Stimulated activated CD4-positive, alpha-beta T cell treated with anti-CD3 and anti-CD28 coated beads, Interleukin-4, amount 100 ng/mL, for 24 hours (primary cell): Measurements from ENCODE around the gene NEDD8.

ENCODE experiments used
- DNase-seq: peaks from one replicate; pipeline ENCODE4 v3.0.0-alpha.2; 2020

The NEDD8 gene

GRCh38 chr14:24262821-24263733 lies 30.9 kb upstream of the NEDD8 start, which contains the start of gene TGM1:
Gene TGM1, minus strand, starts transcription at chr14:24263177. Its CDS starts 825 bp downstream, at chr14:24262352.
- no peak for DNase-seq

GRCh38 chr14:24261969-24262327 lies 29.8 kb upstream of the NEDD8 start:
- no peak for DNase-seq

DNA sequence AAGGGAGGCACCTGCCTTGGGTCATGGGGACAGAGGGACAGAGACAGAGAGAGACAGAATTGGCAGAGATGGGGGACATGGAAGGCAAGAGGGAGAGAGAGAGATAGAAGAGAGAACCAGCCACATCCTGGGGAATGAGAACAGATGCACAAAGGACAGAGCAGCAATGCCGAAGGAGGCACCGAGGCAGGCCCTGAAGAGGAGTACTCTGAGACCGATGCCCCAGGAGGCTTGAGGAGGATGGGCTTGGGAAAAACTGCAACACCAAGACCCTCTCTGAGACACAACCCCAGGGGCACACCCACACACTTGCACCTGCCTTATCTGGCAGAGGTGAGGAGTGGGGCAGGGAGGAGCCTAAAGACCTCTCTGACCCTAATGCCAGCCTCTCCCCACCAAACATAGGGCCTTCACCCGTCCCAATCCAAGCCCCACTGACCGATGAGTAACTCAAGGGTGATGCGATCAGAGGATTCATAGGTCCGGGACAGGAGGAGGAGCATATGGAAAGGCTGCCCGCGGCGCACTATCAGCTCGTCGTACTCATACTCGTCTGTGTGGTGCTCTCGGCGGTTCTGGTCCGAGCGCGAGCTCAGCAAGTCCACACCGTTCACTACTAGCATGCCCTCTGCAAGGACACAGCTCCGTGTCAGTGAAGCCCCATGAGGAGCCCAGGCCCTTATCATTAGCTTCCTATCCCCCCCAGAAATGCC lies 29.2 kb upstream of the NEDD8 start:
- no peak for DNase-seq

DNA sequence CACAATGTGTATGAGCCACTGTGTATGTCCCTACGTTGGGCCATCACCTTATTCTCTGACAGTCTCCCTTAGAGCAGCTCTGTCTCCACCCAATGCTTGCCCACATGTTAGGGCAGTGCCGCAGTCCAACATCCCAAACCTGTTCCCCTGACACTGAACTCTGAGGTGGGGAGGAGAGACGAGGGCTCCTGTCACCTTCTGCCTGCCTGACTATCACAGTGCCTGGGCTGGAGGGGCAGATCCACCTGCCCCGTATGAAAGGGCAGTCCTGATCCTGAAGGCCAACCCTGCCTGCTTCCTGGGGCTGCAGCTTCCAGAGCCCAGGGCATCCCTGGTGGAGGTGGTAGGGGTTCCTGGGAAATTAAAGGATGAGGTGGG lies 28.6 kb upstream of the NEDD8 start:
- DNase-seq: no peak

DNA sequence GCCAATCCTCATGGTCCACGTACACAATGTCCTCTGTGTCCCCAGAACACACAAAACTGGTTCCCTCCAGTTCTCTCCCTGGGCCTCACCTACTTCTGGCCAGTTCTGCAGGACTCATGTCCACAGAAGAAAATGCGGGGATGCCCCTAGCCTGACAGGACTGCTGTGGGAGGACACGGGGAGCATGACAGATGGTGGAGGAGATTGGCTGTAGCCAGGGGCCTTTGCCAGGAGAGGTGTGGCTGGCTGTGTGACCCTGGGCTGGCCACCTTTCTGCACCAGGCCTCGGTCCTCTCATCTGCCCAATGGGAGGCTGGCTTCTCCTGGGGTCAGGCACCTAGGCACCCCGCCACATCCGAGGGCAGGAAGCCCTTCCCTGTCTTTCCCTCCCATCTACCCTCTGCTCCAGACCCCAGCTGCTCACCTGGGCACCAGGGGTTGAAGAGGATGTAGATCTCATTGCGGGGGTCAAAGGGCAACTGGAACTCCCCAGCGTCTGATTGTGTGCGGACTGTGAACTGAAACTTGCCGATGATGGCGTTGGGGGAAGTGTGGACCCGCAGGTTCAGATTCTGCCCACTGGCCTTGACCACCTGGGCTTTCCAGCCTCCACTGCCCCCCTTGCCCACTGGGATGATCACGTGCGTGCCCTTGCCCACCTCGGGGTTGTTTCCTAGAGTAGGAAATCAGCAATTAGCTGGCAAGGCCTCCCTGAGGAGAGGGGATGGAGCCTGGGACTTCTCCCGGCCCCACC lies 28.0 kb upstream of the NEDD8 start:
- no peak for DNase-seq

DNA sequence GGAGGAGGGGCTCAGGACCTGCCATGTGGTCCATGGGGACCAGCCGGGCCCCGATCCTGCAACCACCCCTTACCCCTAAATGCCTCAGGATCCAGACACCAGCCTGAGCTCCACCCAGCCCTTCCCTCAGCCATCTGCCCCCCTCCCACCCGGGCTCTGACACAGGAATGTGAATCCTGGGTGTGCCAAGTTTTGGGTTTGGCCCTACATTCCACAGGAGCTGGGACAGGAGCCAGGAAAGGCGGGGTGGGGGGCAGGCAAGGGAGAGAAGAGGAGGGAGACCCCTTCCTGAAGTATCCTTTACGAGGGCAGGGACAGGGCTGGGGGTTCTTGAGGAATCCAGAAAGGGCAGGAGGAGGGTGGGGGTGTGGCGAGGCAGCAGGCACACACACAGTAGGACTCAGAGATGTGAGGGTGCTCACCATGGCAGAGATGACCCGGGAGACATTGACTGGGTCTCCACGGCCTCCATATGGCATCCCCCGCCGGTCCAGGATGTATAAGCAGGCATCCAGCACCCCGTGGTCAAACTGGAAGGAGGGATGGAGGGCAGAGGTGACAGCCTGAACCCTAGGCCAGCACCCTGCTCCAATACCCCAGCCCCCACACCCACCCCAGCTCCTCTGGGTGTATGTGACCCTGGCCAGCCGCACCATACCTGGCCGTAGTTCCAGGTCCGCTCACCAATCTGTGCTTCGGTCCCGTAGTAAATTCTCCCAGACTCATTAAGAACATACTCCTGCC lies 27.3 kb upstream of the NEDD8 start:
- DNase-seq: no peak

- no peak for DNase-seq
Measured at GRCh38 chr14:24258548-24259265, 26.5 kb upstream of the NEDD8 start.

GRCh38 chr14:24258119-24258518 lies 26.0 kb upstream of the NEDD8 start:
- no peak for DNase-seq

DNA sequence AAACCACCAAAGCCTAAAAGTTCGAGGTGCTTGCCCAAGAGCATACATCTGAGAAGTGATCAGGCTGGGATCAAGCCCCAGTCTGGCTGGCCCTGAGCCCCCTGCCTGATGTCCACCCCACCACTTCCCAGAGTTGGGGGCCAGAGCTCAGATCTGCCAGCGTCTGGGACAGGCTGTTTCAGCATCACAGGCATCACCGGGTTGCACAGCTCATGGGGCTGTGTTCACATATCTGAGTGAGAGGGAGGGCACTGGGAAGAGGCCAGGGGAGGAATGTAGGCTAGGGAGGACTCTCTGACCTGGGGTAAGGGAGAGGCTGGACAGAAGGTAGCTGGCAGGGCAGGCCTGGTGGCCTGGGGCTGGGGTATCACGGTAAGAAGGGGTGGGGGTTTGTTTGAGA lies 24.8 kb upstream of the NEDD8 start:
- no peak for DNase-seq

DNA sequence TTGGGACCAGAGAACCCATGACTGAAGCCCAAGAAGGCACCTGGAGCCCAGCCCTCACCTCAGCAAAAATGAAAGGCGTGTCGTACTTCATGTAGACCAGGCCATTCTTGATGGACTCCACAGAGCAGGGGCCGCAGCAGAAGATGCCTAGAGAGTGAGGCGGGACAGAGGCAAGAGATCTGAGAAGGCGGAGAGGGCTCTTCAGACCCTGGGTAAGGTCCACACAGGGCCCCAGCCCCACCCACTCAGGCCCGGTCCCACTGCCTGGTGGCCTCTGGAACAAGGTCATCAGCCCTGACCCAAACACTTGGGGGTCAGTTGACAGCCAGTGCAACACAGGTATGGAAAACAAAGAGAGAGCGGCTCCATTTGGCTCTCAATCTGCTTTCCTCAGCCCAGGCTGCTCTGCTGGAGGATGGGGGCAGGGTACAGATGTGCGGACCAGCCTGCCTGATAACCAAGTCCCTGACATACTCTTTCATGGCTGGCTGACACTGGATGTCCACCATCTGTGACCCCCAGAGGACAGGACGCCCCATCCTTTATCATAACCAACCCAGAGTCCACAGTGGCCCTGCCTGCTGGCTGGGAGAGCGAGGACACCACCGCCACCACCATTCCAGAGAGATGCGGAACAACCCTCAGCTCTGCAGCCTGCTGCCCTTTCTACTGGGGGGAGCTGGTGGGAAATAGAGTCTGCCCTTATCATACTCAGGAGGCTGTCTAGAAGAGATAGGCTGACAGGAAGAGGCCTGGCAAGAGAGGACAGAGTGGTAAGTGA lies 24.0 kb upstream of the NEDD8 start:
- DNase-seq: no peak

DNA sequence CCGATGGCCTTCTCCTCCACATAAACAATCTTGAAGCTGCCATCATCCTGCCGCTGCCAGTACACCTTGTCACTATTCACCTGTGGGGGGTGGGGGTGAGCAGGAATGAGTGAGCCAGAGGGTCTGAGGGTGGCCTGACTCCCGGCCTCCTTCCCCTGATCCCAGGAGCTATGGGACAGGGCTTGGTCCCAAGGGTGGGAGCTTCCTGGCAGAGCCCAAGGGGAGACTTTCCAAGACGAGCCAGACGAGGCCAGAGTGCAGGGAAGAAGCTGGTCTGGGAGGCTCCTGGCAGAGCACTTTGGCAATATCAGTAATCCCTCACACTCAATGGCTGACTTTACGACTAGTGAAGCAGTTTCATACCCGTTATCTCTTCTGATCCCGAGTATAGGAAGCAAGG lies 23.3 kb upstream of the NEDD8 start:
- DNase-seq: no peak

GRCh38 chr14:24254630-24255392 lies 22.6 kb upstream of the NEDD8 start:
- no peak for DNase-seq

- DNase-seq: no peak
Measured at GRCh38 chr14:24253936-24254335, 21.8 kb upstream of the NEDD8 start.

- no peak for DNase-seq
Measured at GRCh38 chr14:24252289-24253124, 20.3 kb upstream of the NEDD8 start.

- DNase-seq: no peak
Measured at GRCh38 chr14:24251880-24252288, 19.7 kb upstream of the NEDD8 start.

DNA sequence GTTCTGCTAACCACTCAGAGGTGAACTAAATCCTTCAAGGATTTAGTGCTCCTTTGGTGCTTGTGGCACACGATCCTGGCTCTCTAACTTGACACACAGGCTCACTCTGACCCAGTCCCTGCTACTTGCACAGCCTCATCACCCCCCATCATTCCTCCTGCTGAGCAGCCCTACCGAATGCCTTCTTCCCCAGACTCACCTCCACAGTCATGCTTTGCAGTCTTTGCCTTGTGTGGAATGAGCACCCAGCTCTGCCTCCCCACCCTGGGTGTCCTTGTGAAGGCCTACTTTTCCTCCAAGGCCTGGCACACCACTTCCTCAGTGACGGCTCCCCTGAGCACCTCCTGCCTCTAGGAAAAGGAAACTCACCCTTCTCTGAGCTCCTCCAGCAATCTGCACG lies 18.2 kb upstream of the NEDD8 start:
- DNase-seq: no peak

DNA sequence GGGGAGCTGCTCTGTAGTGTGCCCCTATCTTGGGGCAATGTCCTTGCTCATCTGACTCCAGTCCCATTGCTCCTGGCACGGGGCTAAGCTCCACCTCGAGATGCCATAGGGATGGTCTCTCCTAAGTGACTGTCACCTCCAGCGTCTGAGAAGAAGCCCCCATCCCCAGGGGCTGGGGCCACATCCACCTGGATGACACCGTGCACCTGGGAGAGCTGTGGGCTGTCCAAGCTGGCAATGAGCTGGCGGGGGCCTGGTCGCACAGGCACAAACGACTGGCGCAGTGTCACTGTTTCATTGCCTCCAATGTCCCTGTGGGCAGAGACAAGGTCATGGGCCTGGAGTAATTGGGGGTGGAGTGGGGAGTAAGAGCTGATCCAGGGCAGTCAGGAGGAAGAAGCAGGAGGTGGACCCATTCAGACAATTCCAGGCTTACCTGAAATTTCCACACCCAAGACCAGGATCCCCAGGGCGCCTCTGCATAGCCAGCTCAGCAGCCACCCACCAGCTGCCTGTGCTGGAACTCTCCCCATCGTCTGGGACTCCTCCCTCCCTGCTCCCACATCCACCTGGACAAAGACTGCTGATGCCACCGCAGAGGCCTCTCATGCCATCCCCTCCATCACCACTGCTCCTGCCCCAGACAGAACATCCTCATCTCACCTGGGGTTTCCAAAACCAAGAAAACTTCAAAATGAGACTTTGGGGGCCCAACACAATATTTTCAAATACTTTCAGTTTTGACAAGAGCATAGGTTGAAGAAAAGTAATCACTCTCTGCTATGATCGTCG lies 17.3 kb upstream of the NEDD8 start:
- no peak for DNase-seq

- DNase-seq: no peak
Measured at GRCh38 chr14:24247422-24247821, 15.3 kb upstream of the NEDD8 start.

- DNase-seq: peak; percentile 37
Measured at GRCh38 chr14:24246765-24247212, 14.6 kb upstream of the NEDD8 start.
